Activated CD4-positive, alpha-beta memory T cell treated with anti-CD3 and anti-CD28 coated beads, Interleukin-2, amount 10 ng/mL, durations not matched to agents 7 days and 5 days (primary cell): ENCODE results near the gene VWA3A. TPM values are rescaled to one million over a fixed set of nuclear protein-coding genes. Genes with fewer than 3 reads are reported as not detected.

Source experiments
- CTCF ChIA-PET: fragments of 350-600 bp; sonication (Branson Sonifier 250); formaldehyde crosslinking; loops from one replicate; lab custom pipeline; 2021; ENCODE audit warnings: antibody characterized with exemption, inconsistent platforms; lab: Charles Lee
- POLR2A ChIA-PET: fragments of 350-600 bp; sonication (Branson Sonifier 250); formaldehyde crosslinking; loops from one replicate; lab custom pipeline; 2021; ENCODE audit warnings: antibody characterized with exemption; lab: Charles Lee
- DNase-seq: peaks from one replicate; pipeline ENCODE4 v3.0.0-alpha.2; 2020
- H3K27ac Mint-ChIP-seq: one replicate; pipeline ENCODE4 v1.8.0; 2021; ENCODE audit warnings: mild to moderate bottlenecking, mixed read lengths
- H3K27me3 Mint-ChIP-seq: one replicate; pipeline ENCODE4 v1.8.0; 2021; ENCODE audit warnings: mixed read lengths
- H3K36me3 Mint-ChIP-seq: one replicate; pipeline ENCODE4 v1.8.0; 2021; ENCODE audit warnings: low read depth, mixed read lengths
- H3K4me1 Mint-ChIP-seq: one replicate; pipeline ENCODE4 v1.8.0; 2021; ENCODE audit warnings: mixed read lengths
- H3K4me3 Mint-ChIP-seq: one replicate; pipeline ENCODE4 v1.8.0; 2021; ENCODE audit warnings: mild to moderate bottlenecking, mixed read lengths
- H3K9me3 Mint-ChIP-seq: one replicate; pipeline ENCODE4 v1.8.0; 2021; ENCODE audit warnings: mixed read lengths
- total RNA-seq, 2 experiments: library from RNA; stranded (reverse); gene quantifications; one replicate each; pipeline ENCODE4 v1.2.3, GENCODE V29; 2021

VWA3A gene
- total RNA-seq, 2 experiments from 2014 or later, result 0.18 TPM; not detected in 1

GRCh38 chr16:22183335-22183734, 91.0 kb downstream of the VWA3A start:
- ChIA-PET POLR2A (no interaction called here), CTCF (no interaction called here)
- DNase-seq, result no peak
- H3K36me3 Mint-ChIP-seq, result no peaks in the 10 kb centered on the region
- H3K4me1 Mint-ChIP-seq, result peaks cover 4% of the 10 kb centered on the region
- H3K4me3 Mint-ChIP-seq, result no peak overlapping the region
- no peaks in the 10 kb centered on the region for H3K27me3 Mint-ChIP-seq
- H3K27ac Mint-ChIP-seq, result no peak overlapping the region
- H3K9me3 Mint-ChIP-seq, result no peaks in the 10 kb centered on the region

GRCh38 chr16:22183901-22184614, 91.7 kb downstream of the VWA3A start:
- Mint-ChIP-seq H3K9me3 (no peaks in the 10 kb centered on the region), H3K4me1 (peaks cover 11% of the 10 kb centered on the region), H3K36me3 (no peaks in the 10 kb centered on the region), H3K27me3 (no peaks in the 10 kb centered on the region), H3K4me3 (no peak overlapping the region), H3K27ac (no peak overlapping the region)
- ChIA-PET POLR2A (no interaction called here), CTCF (no interaction called here)
- no peak for DNase-seq

- H3K4me3 Mint-ChIP-seq, result no peak overlapping the region
- H3K4me1 Mint-ChIP-seq, result peaks cover 17% of the 10 kb centered on the region
- no peaks in the 10 kb centered on the region for H3K27me3 Mint-ChIP-seq
- H3K27ac Mint-ChIP-seq, result no peak overlapping the region
- CTCF ChIA-PET, result no interaction called here
- POLR2A ChIA-PET, result no interaction called here
- no peaks in the 10 kb centered on the region for H3K9me3 Mint-ChIP-seq
- no peak for DNase-seq
- no peaks in the 10 kb centered on the region for H3K36me3 Mint-ChIP-seq
Observed at GRCh38 chr16:22184615-22184968, 92.3 kb downstream of the VWA3A start.

DNA sequence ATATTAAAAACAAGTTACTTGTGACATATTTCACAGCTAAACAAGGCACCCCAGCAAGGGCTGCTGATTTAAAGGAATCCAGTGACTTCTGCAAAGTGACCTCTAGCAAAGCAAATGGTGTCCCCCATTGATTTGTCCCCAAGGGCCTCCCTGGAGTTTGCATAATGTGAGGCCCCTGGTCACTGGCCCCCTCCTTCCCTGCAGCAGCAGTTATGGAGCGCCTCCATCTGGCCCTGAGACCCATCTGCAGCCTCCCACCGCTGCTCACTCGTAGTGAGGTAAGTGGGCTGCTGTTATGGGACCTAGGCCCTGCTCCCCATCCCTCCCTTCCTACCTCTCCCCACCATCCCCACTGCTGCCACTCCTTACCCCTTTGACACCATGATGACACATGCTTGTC, 94.2 kb downstream of the VWA3A start:
- no peak for DNase-seq
- no peak overlapping the region for H3K27ac Mint-ChIP-seq
- H3K9me3 Mint-ChIP-seq, result no peaks in the 10 kb centered on the region
- no peaks in the 10 kb centered on the region for H3K27me3 Mint-ChIP-seq
- POLR2A ChIA-PET, result no interaction called here
- CTCF ChIA-PET, result interaction anchor here (1.5 to 4.2 kb wide), 2 partner anchors 109 to 186 kb away, joined by 5 to 79 read pairs; partner anchors contain the start of gene PDZD9
- H3K4me1 Mint-ChIP-seq, result peaks cover 20% of the 10 kb centered on the region
- no peaks in the 10 kb centered on the region for H3K36me3 Mint-ChIP-seq
- H3K4me3 Mint-ChIP-seq, result no peak overlapping the region

GRCh38 chr16:22188267-22188594, 95.9 kb downstream of the VWA3A start:
- DNase-seq, result no peak
- Mint-ChIP-seq H3K27ac (peak overlapping the region; percentile 62), H3K4me1 (peaks cover 32% of the 10 kb centered on the region), H3K4me3 (no peak overlapping the region), H3K36me3 (no peaks in the 10 kb centered on the region), H3K27me3 (no peaks in the 10 kb centered on the region), H3K9me3 (no peaks in the 10 kb centered on the region)
- ChIA-PET CTCF (interaction anchor here (0.6 to 14.1 kb wide), 28 partner anchors 14 to 240 kb away, joined by 3 to 183 read pairs (median 6); partner anchors contain the start of genes MOSMO, PDZD9, POLR3E and UQCRC2), POLR2A (interaction anchor here (1.1 to 5.8 kb wide), 7 partner anchors 18 to 235 kb away, joined by 3 to 71 read pairs (median 11); partner anchors contain the start of genes EEF2K, MOSMO, POLR3E and UQCRC2)

DNA sequence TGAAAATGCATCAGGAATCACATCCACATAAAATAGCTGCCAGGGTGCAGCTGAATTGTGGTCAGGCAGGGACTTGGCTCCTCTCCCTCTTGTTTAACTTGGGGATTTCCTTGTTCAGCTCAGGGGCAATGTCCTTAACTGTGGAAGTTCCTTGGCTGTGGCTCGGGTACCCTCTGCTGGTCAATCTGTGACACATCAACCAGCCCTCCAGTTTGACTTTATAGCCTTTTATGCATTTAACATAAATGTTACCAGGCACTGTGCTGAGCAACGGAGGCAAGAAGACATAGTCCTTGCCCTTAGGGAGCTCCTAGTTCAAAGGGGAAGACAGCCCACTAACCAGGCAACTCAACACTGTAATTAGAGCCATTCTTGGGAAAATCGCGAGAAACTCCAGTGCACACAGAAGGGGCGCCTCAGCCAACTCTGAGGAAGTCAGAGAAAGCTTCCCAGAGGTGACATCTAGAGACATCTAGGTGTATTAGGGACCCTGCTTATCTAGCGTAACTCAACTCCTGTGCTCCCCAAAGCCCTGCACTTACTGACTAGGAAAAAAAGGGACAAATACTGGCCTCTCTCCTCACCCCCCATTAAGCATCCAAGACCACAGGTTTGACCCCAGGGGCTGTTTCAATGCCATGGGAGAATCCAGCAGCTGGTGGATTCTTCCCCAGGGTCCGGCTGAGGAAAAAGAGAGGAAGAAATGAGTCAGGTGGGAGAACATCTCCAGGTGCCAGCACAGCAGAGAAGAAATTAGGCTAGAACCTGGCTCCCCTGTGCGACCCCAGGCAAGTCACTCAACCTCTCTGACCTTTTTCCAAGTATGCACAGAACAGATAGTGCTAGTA, 96.5 kb downstream of the VWA3A start:
- DNase-seq, result peak; percentile 73
- Mint-ChIP-seq H3K4me1 (peaks cover 38% of the 10 kb centered on the region), H3K36me3 (peaks cover 4% of the 10 kb centered on the region), H3K27me3 (no peaks in the 10 kb centered on the region), H3K9me3 (no peaks in the 10 kb centered on the region), H3K27ac (peak overlapping the region; percentile 99), H3K4me3 (peak overlapping the region; percentile 87)
- ChIA-PET POLR2A (interaction anchor here (0.9 to 5.8 kb wide), 11 partner anchors 17 to 368 kb away, joined by 3 to 71 read pairs (median 4); partner anchors contain the start of genes EEF2K, MOSMO, POLR3E and UQCRC2), CTCF (interaction anchor here (0.6 to 14.1 kb wide), 32 partner anchors 12 to 240 kb away, joined by 3 to 183 read pairs (median 4); partner anchors contain the start of genes MOSMO, PDZD9, POLR3E and UQCRC2)

- H3K4me3 Mint-ChIP-seq, result peak overlapping the region; percentile 87
- peaks cover 43% of the 10 kb centered on the region for H3K4me1 Mint-ChIP-seq
- peak overlapping the region; percentile 99 for H3K27ac Mint-ChIP-seq
- CTCF ChIA-PET, result interaction anchor here (0.5 to 14.1 kb wide), 19 partner anchors 13 to 241 kb away, joined by 3 to 183 read pairs (median 6); partner anchors contain the start of genes MOSMO, PDZD9, POLR3E and UQCRC2
- no peaks in the 10 kb centered on the region for H3K9me3 Mint-ChIP-seq
- H3K36me3 Mint-ChIP-seq, result peaks cover 7% of the 10 kb centered on the region
- no peaks in the 10 kb centered on the region for H3K27me3 Mint-ChIP-seq
- DNase-seq, result peak; percentile 41
- POLR2A ChIA-PET, result interaction anchor here (0.9 to 5.8 kb wide), 12 partner anchors 16 to 369 kb away, joined by 3 to 71 read pairs (median 6); partner anchors contain the start of genes EEF2K, MOSMO, POLR3E and UQCRC2
Observed at GRCh38 chr16:22189473-22190080, 97.2 kb downstream of the VWA3A start.

DNA sequence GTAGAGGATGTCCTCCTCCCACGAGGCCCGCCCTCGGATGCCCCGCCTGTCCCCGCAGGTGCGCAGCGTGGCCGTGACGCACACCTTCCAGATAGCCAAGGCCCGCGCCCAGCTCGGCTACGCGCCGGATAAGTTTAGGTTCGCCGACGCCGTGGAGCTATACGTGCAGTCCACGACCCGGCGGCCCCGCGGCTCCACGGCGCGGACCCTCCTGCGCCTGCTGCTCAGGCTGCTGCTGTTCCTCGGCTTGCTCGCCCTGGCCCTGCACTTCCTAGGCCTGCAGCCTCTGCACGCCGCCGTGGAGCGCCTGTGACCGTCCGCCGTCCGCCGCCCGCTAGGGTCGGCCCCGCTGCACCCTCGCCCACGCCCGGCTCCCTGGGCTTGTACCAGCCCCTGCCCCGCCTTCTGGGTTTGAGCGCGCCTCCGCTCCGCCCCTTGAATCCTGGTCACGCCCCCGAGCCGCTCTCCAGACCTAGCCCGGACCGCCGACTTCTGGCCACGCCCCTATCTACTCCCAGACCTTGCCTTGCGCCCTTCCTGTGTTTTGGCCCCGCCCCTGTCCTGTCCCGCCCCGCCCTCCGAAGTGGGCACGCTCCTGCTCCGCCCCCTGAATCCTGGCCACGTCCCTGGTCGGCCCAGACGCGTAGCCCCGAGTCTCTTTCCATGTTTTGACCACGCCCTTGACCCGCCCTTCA, 97.9 kb downstream of the VWA3A start:
- Mint-ChIP-seq H3K4me3 (peak overlapping the region; percentile 87), H3K36me3 (peaks cover 7% of the 10 kb centered on the region), H3K27ac (peak overlapping the region; percentile 99), H3K9me3 (no peaks in the 10 kb centered on the region), H3K4me1 (peaks cover 50% of the 10 kb centered on the region), H3K27me3 (no peaks in the 10 kb centered on the region)
- peak; percentile 100 for DNase-seq
- CTCF ChIA-PET, result interaction anchor here (0.5 to 14.1 kb wide), 10 partner anchors 13 to 189 kb away, joined by 3 to 183 read pairs (median 18); partner anchors contain the start of genes EEF2K, MOSMO, PDZD9 and POLR3E
- POLR2A ChIA-PET, result interaction anchor here (1.2 to 5.8 kb wide), 8 partner anchors 10 to 243 kb away, joined by 3 to 71 read pairs (median 22); partner anchors contain the start of genes EEF2K, MOSMO, POLR3E and UQCRC2

GRCh38 chr16:22190776-22191531, 98.6 kb downstream of the VWA3A start:
- ChIA-PET CTCF (interaction anchor here (0.8 to 14.1 kb wide), 5 partner anchors 14 to 128 kb away, joined by 3 to 183 read pairs (median 3); partner anchors contain the start of genes EEF2K and POLR3E), POLR2A (interaction anchor here (0.6 to 5.8 kb wide), 15 partner anchors 9 to 529 kb away, joined by 3 to 71 read pairs (median 5); partner anchors contain the start of genes EEF2K, MOSMO, POLR3E and UQCRC2)
- Mint-ChIP-seq H3K27me3 (peaks cover 1% of the 10 kb centered on the region), H3K27ac (peak overlapping the region; percentile 99), H3K4me1 (peaks cover 55% of the 10 kb centered on the region), H3K9me3 (no peaks in the 10 kb centered on the region), H3K4me3 (peak overlapping the region; percentile 87), H3K36me3 (peaks cover 12% of the 10 kb centered on the region)
- DNase-seq, result peak; percentile 99

DNA sequence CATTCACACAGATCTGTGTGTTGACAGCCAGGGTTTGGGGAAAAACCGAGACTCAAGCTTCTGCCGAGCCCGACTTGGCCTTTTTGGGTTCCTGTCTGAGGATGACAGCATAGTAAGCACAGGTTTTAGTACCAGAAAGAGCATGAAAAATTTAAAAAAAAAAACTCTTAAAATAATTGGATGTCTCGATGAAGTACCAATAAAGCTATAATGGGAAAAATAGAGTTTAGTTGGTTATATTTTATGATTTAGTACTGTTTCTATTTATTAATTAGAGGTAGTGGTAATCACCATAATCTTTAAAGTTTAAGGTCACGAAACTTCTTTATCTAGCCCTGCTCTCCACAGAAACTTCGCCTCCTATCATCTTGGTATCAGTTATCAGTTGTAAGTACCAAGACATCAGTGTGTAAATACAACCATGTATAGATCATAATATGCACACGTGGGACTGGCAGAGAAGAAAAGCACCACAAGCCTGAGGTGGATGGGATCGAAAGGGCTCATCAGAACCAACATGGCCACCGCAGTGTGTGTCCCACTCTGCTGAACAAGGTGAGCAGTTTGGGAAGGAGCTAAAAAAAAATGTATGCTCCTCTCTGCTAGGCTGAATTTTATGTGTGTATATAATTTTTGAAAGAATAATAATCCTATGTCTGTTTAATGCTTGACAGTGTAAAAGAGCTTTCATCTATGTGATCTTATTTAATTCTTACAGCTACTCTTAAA, 99.4 kb downstream of the VWA3A start:
- ChIA-PET CTCF (interaction anchor here (1.0 to 14.1 kb wide), 5 partner anchors 13 to 127 kb away, joined by 3 to 183 read pairs (median 8); partner anchors contain the start of genes EEF2K and POLR3E), POLR2A (interaction anchor here (0.6 to 5.8 kb wide), 21 partner anchors 8 to 1292 kb away, joined by 3 to 71 read pairs (median 5); partner anchors contain the start of genes DCUN1D3, EEF2K, MOSMO and POLR3E)
- Mint-ChIP-seq H3K9me3 (no peaks in the 10 kb centered on the region), H3K4me3 (peak overlapping the region; percentile 87), H3K36me3 (peaks cover 12% of the 10 kb centered on the region), H3K27me3 (peaks cover 1% of the 10 kb centered on the region), H3K27ac (peak overlapping the region; percentile 99), H3K4me1 (peaks cover 58% of the 10 kb centered on the region)
- DNase-seq, result peak; percentile 56
